Epithelial cell of proximal tubule (primary cell): ENCODE measurements around the gene COL1A2. TPM values are rescaled to one million over a fixed set of nuclear protein-coding genes. Genes with fewer than 3 reads are reported as not detected.

Source experiments
- DNase-seq: peaks from one replicate; pipeline ENCODE4 v3.0.0-alpha.2; 2011; ENCODE audit warnings: low read depth
- H3K4me3 ChIP-seq: 2 replicates; pipeline ENCODE4 v1.5.1; 2011; ENCODE audit warnings: low read depth, mild to moderate bottlenecking, low read length
- total RNA-seq: library from RNA; depleted of rRNA; stranded (reverse); fragments of >200 nt; gene quantifications from 2 replicates; pipeline ENCODE4 v1.2.3, GENCODE V29; 2015
- TF ChIP-seq, protein P1 (sequence below): conservative IDR thresholded peaks from 2 replicates; pipeline ENCODE4 v1.5.1; 2012; ENCODE audit warnings: low read depth, mild to moderate bottlenecking, low read length

The COL1A2 gene
- total RNA-seq, 1 donor from 2014 or later: 10.9 TPM

- TF ChIP-seq, protein P1, sequence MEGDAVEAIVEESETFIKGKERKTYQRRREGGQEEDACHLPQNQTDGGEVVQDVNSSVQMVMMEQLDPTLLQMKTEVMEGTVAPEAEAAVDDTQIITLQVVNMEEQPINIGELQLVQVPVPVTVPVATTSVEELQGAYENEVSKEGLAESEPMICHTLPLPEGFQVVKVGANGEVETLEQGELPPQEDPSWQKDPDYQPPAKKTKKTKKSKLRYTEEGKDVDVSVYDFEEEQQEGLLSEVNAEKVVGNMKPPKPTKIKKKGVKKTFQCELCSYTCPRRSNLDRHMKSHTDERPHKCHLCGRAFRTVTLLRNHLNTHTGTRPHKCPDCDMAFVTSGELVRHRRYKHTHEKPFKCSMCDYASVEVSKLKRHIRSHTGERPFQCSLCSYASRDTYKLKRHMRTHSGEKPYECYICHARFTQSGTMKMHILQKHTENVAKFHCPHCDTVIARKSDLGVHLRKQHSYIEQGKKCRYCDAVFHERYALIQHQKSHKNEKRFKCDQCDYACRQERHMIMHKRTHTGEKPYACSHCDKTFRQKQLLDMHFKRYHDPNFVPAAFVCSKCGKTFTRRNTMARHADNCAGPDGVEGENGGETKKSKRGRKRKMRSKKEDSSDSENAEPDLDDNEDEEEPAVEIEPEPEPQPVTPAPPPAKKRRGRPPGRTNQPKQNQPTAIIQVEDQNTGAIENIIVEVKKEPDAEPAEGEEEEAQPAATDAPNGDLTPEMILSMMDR: no peak
- no peak for DNase-seq
- H3K4me3 ChIP-seq: no peak overlapping the region
These were observed 14.4 kb upstream of the COL1A2 start for GRCh38 chr7:94380264-94380663.

DNA sequence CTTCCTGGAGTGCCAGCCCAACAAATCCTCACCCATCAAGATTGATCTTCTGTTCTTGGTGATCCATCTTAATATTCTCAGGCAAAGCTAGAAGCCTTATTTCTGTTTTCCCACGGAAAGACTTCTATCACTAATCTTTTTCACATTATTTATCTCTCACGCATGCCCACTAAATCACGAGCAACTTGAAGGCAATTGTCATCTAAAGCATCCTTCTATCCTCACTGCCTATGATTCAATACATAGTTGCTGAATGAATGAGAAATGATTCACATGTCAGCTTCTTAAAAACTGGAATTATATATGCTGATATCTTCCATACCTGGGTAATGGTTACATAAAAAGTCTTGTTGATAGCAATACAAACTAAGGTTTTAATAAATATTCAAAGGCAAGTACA, 12.6 kb upstream of the COL1A2 start:
- no peak for DNase-seq
- H3K4me3 ChIP-seq: no peak overlapping the region
- TF ChIP-seq, protein P1: no peak

- DNase-seq: no peak
- TF ChIP-seq, protein P1: no peak
- H3K4me3 ChIP-seq: no peak overlapping the region
These were observed 11.9 kb upstream of the COL1A2 start for GRCh38 chr7:94382746-94383145.

- no peak for DNase-seq
- TF ChIP-seq, protein P1: no peak
- no peak overlapping the region for H3K4me3 ChIP-seq
These were observed 10.4 kb upstream of the COL1A2 start for GRCh38 chr7:94384315-94384714.

DNA sequence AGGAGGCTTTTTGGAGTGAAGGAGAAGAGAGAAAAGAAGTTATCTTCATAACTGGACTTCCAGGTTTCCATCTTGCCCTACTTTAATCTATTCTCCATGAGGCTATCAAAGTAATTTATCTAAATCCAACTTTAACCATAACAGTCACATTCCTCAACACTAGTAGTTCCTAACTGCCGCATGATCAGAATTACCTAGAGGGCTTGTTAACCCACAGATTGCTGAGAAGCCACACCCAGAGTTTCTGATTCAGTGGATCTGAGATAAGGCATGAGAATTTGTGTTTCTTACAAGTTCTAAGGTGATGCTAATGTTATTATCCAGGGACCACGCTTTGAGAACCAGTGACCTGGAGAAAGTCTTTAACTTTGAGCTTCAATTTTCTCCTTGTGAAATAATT, 8.3 kb upstream of the COL1A2 start:
- DNase-seq: no peak

GRCh38 chr7:94388540-94388939, 6.2 kb upstream of the COL1A2 start:
- TF ChIP-seq, protein P1: no peak
- no peak overlapping the region for H3K4me3 ChIP-seq
- no peak for DNase-seq

More for the DNA sequence above, 8.3 kb upstream of the COL1A2 start:
- no peak overlapping the region for H3K4me3 ChIP-seq
- TF ChIP-seq, protein P1: no peak

DNA sequence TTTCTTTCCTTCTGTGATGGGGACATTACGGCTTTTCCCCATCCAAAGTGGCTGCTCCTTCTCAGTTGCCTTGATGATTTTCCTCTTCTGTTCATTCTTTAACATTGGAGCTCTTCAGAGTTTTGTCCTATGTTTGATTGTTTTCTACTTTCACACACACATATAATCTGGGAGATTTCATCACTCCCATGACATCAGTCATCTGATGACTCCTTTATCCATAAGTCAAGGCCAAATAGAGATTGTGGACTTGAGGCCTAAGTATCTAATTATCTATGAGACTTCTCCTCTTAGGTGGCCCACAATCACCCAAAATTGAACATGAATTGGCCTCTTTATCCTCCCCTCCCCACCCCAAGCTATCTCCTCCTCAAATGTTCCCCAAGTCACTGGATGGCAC, 5.3 kb upstream of the COL1A2 start:
- TF ChIP-seq, protein P1: no peak
- DNase-seq: no peak
- H3K4me3 ChIP-seq: no peak overlapping the region
